Peyer's patch (tissue), 4 donors: ENCODE data around the gene D2HGDH. TPM values are rescaled to one million over a fixed set of nuclear protein-coding genes. Genes with fewer than 3 reads are reported as not detected.
A peak's percentile ranks its signal among the peaks of the same experiment; 100 is the strongest.

Experiments
- DNase-seq, 3 donors: peaks; one replicate each; pipeline ENCODE4 v3.0.0-alpha.2; 2017 to 2019
- H3K27ac ChIP-seq, 4 donors: fragments of 200-600 bp; sonication (generic); one replicate each; pipeline ENCODE4 v1.5.1; 2016 to 2019
- H3K27me3 ChIP-seq, 2 donors: fragments of 200-600 bp; sonication (generic); one replicate each; pipeline ENCODE4 v1.5.1; 2019
- H3K36me3 ChIP-seq, 3 donors: fragments of 200-600 bp; sonication (generic); one replicate each; pipeline ENCODE4 v1.5.1; 2016 to 2019
- H3K4me1 ChIP-seq, 4 donors: fragments of 200-600 bp; sonication (generic); one replicate each; pipeline ENCODE4 v1.5.1; 2016 to 2019
- H3K4me3 ChIP-seq, 4 donors: fragments of 200-600 bp; sonication (generic); 1 replicate in 3 of 4; 2 replicates in 1 of 4; pipeline ENCODE4 v1.5.1; 2016 to 2019; ENCODE audit warnings: mild to moderate bottlenecking in 1 of 4
- H3K9me3 ChIP-seq, 4 donors: fragments of 200-600 bp; sonication (generic); one replicate each; pipeline ENCODE4 v1.5.1; 2016 to 2019; ENCODE audit warnings: mild to moderate bottlenecking in 1 of 4
- CTCF ChIP-seq, 6 experiments: fragments of 450-650 bp in 4 of 6; fragments of 200-600 bp in 2 of 6; sonication (generic) in 1 of 6; IDR thresholded peaks; one replicate each; pipeline ENCODE4 v1.5.1; 2017 to 2019; ENCODE audit warnings: antibody characterized with exemption in 6 of 6, mild to moderate bottlenecking in 3 of 6, moderate library complexity in 1 of 6
- POLR2A ChIP-seq, 2 donors: fragments of 450-650 bp; IDR thresholded peaks; one replicate each; pipeline ENCODE4 v1.5.1; 2017; ENCODE audit warnings: antibody characterized with exemption in 2 of 2, mild to moderate bottlenecking in 2 of 2, moderate library complexity in 2 of 2
- total RNA-seq, 4 donors: library from RNA; depleted of rRNA; stranded (reverse); fragments of >200 nt; gene quantifications; one replicate each; pipeline ENCODE4 v1.1.0, GENCODE V29; 2016

D2HGDH gene
- total RNA-seq, 4 donors from 2014 or later = 36.4 to 122 (median 77.7) TPM

GRCh38 chr2:241771286-241772062 lies 37.0 kb downstream of the D2HGDH start:
- DNase-seq = peak in 1 of 3 donors; percentile 55

GRCh38 chr2:241772063-241772499 lies 37.7 kb downstream of the D2HGDH start:
- DNase-seq = peak in 2 of 3 donors; percentile 45 to 46
- Histone ChIP-seq H3K4me3 (peak overlapping the region in 1 of 4 donors; percentile 18), H3K27me3 (no peaks in the 10 kb centered on the region), H3K27ac (peak overlapping the region in 1 of 4 donors; percentile 14), H3K9me3 (no peaks in the 10 kb centered on the region), H3K4me1 (peaks cover 0 to 15% (median 5%) of the 10 kb centered on the region in 4 donors), H3K36me3 (no peaks in the 10 kb centered on the region)
- TF ChIP-seq CTCF (IDR thresholded peaks at IDR 0.05) (no peak), POLR2A (IDR thresholded peaks at IDR 0.05) (no peak)

More at GRCh38 chr2:241771286-241772062, 37.0 kb downstream of the D2HGDH start:
- no peak for TF ChIP-seq CTCF (IDR thresholded peaks at IDR 0.05)
- TF ChIP-seq POLR2A (IDR thresholded peaks at IDR 0.05) = no peak
- peaks cover 0 to 15% (median 5%) of the 10 kb centered on the region in 4 donors for H3K4me1 ChIP-seq
- H3K36me3 ChIP-seq = no peaks in the 10 kb centered on the region
- H3K9me3 ChIP-seq = no peaks in the 10 kb centered on the region
- H3K4me3 ChIP-seq = no peak overlapping the region
- peak overlapping the region in 1 of 4 donors; percentile 14 for H3K27ac ChIP-seq
- H3K27me3 ChIP-seq = no peaks in the 10 kb centered on the region

GRCh38 chr2:241773511-241774418 lies 39.3 kb downstream of the D2HGDH start:
- H3K4me3 ChIP-seq = no peak overlapping the region
- H3K4me1 ChIP-seq = peaks cover 0 to 15% (median 5%) of the 10 kb centered on the region in 4 donors
- peak in 2 of 3 donors; percentile 52 to 56 for DNase-seq
- no peak overlapping the region for H3K27ac ChIP-seq
- H3K9me3 ChIP-seq = no peaks in the 10 kb centered on the region
- TF ChIP-seq CTCF (IDR thresholded peaks at IDR 0.05) (no peak), POLR2A (IDR thresholded peaks at IDR 0.05) (no peak)
- no peaks in the 10 kb centered on the region for H3K27me3 ChIP-seq
- no peaks in the 10 kb centered on the region for H3K36me3 ChIP-seq

GRCh38 chr2:241774419-241775222 lies 40.2 kb downstream of the D2HGDH start:
- no peak for TF ChIP-seq CTCF (IDR thresholded peaks at IDR 0.05)
- TF ChIP-seq POLR2A (IDR thresholded peaks at IDR 0.05) = no peak
- Histone ChIP-seq H3K27ac (no peak overlapping the region), H3K27me3 (no peaks in the 10 kb centered on the region), H3K36me3 (no peaks in the 10 kb centered on the region), H3K4me3 (no peak overlapping the region), H3K9me3 (no peaks in the 10 kb centered on the region), H3K4me1 (peaks cover 0 to 15% (median 5%) of the 10 kb centered on the region in 4 donors)
- peak in 2 of 3 donors; percentile 47 to 55 for DNase-seq
